GM19351 (cell line): Measurements from ENCODE around the gene FHIT.

Experiments
- ATAC-seq: cut with Tn5 transposase; IDR thresholded peaks from one replicate; pipeline ENCODE4 v1.9.1; 2021; ENCODE audit warnings: mild to moderate bottlenecking, moderate library complexity; ENCODE audit not compliant: unreplicated experiment

The FHIT gene

GRCh38 chr3:59772416-59773408 lies 1478.5 kb downstream of the FHIT start:
- no peak for ATAC-seq

GRCh38 chr3:59771768-59772181 lies 1479.5 kb downstream of the FHIT start:
- no peak for ATAC-seq

GRCh38 chr3:59769127-59769750 lies 1482.0 kb downstream of the FHIT start:
- no peak for ATAC-seq

DNA sequence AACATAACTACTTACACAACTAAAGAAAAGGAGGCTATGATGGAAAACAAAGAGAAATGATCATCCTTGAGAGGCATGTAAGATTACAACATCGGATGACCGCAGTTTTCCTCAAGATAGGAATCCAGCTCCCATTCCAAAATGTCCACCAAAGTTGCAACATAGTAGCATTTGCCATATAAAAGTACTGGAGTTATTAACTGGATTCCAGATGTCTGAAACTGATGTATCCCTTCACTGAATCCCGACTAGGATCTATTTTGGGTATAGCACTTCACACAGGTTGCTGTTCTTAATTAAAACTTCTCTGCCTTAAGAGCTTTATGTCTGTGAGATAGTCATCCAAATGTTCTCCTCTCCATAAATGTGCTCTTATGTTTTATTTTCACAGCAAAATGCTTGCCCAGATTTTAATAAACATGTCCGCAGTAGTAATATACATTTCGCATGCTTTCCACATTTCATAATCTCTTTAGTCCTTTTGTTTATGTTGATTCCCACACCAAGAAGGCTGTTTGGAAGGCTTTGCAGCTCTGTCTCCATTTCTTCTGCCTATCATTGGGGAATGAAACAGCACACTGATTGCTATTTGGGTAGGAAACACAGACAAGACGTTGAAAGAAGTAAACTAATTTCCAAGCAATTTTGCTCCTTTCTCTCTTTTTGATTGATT lies 1484.9 kb downstream of the FHIT start:
- no peak for ATAC-seq

DNA sequence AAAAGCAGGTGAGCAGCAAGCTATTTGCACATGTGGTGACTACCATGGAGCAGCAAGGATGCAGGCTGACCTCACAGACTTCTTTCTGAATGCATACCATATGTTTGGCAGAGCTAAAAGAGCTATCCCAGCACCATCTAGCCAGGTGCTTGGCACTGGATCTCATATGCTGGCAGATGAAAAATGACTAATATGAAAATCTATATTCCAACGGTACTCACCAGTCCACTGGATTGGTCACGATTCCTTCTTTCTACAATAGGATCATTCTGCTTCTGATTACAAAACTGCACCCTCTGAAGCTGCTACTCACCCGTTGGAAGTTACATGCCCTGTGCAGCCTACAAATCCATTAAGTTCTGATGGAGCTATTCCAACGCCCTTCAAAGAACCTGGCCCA lies 1487.1 kb downstream of the FHIT start:
- ATAC-seq, result no peak

DNA sequence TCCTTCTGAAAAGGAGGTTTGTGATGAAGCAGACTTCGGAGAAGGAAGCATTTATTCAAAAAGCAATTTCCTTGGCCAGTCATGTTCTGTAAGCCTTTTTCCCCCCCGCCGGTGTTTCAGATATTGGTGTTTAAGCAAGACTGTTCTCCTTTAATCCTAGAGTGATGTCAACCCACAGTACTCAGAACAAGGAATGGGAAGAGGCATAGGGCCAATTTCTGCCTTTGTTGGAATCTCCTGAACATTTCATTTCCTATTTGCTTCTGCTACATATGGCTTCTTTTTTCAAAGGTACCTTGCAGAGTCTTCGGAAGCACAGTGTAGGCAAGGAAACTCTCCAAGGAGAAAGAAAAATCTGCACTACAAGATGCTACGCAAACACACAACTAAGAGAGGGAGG lies 1488.3 kb downstream of the FHIT start:
- ATAC-seq, result no peak

GRCh38 chr3:59759298-59760031 lies 1491.8 kb downstream of the FHIT start:
- ATAC-seq, result peak; percentile 53

DNA sequence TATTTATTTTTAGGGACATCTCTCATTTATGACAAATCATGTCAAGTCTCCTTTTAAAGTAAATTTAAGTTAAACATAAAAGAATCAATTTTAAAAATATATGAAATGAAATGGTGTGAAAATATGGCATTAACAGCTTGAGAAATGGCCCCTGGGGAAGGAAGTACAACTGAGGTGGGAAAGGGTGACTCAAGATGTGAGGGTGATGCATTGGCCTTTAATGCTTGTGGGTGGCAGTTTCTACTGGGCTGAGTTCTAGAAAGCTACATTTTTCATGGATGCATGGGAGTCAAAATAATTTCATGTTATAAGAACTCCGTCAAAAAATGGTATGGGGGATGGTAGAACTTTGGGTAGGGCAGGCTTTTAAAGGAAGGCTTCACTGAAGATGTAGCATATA lies 1492.6 kb downstream of the FHIT start:
- no peak for ATAC-seq

DNA sequence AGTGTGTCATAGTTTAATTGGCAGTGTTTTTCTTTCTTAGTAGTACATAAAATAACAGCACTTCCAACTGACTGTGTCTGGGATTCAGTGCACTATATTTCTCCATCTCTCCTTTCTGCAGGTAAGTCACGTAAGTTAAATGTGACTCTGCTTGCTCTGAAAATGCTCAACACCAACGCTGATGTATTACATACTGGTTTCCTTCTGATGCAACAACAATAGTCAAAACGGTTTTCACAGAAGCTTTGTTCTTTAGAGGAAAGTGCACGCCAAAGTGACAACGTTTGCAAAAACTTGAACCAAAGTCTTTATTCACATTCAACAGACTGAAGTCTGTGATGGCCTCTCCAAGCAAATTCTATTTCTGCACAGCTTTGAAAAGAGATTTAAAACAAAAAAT lies 1494.3 kb downstream of the FHIT start:
- no peak for ATAC-seq

GRCh38 chr3:59754456-59755129 lies 1496.7 kb downstream of the FHIT start:
- no peak for ATAC-seq

DNA sequence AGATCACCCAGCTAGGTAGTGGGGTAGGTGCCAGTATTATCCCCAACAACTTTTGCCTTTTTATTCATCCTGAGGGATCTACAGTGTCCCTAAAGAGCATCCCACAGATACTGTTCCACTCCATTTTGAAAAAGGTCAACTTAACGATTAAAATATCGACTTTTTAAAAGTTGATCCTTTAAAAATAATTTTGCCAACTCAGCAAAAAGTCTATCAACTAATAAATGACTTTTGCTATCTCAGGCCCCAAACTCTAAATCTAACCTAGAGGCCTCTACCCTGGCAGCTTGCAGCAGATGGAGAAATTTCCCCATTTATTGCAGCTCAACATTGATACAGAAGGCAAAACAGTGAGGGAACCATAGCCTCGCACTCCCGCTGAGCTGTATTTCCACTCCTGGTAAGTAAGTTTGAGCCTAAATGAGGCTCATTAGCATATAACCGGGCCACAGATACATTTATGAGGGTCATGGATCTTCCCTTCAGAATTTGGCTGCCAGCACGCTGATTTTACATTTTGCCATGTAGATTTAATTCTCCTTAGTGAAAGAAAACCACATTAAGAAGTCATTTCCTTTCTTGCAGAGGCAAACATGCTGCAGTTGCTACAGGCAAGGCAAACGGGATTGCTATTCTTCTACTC lies 1497.3 kb downstream of the FHIT start:
- ATAC-seq, result no peak

- ATAC-seq, result no peak
Measured at GRCh38 chr3:59752925-59753324, 1498.3 kb downstream of the FHIT start.

GRCh38 chr3:59751606-59752005 lies 1499.6 kb downstream of the FHIT start:
- ATAC-seq, result no peak

- ATAC-seq, result no peak
Measured at GRCh38 chr3:59750391-59750790, 1500.9 kb downstream of the FHIT start.

DNA sequence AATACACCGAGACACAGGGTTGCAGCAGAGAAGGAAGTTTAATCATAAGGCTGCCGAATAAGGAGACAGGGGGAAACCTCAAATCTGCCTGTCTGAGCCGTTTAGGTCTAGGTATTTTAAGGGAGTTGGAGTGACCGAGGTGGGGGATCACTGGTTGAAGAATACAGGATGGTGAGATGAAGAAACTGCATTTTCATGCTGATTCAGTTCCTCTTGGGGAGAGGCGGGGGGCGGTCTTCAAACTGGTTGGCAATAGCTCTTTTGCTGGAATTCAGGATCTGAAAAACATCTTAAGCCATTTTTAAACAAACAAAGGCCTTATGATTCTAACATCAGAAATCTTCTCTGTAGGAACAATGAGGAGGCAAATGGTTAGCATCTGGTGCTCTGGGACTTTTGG lies 1502.0 kb downstream of the FHIT start:
- no peak for ATAC-seq

DNA sequence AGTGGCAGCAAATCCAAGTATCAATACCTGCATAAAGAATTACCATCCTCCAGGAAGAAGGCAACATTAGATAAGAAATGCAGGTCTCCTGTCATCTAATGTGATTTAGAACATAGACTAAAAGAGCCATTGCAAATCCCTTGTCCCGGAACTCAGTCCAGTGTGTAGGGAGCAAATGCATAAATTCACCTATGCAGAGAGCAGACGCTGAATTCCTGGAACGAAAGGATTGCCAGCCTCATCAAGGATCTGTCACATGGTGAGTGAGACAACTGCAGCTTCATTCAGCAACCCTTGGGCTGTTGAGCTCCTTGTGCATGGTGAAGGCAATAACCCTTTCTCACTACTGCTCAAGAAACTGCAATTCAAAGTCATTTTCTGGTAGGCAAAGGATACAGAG lies 1504.7 kb downstream of the FHIT start:
- ATAC-seq, result no peak

DNA sequence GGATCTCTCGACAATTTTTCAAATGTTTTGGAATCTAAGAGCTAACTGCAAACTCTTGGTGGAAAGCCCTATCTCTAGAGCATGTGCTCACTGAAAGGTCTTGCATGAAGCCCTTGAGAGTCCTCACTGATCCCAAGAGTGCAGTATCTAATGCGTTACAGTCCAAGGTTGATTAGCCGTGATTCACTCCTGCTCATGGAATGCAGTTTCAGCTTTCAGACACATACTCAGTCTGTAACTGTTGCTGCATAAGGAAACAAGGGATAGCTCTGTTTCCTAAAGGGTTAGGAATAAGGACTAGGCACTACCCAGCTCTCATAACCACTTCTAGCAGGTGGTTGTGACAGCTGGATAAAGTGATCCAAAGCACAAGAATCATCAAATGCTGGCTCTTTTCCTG lies 1514.0 kb downstream of the FHIT start:
- no peak for ATAC-seq

DNA sequence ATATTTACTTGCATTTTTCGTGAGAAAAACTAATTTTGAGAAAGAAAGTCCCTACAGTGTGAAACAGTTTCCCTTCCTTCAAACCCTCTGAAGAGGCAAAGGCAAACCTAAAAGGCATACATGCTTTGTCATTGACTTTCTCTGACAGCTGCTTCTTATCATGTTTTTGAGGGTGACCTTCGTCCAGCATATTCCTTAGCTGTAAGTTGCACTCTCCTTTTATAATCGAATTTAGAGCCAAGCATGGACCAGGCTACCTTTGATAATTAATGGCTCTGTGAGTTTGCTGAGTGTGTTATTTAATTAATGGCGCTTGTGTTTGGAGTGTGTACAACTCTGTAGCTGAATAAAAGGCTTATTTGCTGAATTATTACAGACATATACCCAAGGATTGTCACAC lies 1517.2 kb downstream of the FHIT start:
- no peak for ATAC-seq

- no peak for ATAC-seq
Measured at GRCh38 chr3:59733041-59733809, 1518.0 kb downstream of the FHIT start.
